Activated T-cell treated with anti-CD3 and anti-CD28 coated beads for 24 hours (primary cell): ENCODE results near the gene GPX5.

ENCODE experiments used
- DNase-seq: peaks from one replicate; pipeline ENCODE4 v3.0.0-alpha.2; 2020; ENCODE audit warnings: low read depth

GPX5 gene

DNA sequence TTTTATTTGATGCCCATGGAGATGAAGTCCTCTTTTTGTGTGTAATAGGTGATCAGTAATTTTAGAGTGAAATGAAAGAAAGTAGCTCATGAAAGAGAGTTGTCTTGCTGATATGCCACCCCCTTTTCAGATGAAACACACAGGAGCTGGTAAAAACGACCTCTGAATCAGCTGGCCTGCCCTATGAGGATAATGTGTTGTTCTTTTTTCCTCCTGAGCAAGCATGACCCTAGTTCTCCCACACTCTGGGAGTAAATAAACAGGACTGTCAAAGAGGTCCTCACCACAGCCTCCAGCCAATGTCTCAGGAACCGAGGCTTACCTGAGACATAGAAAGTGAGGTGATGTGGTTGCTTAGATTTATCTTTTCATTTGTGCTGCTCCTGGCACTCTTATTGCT is 29.5 kb downstream of the GPX5 start:
- DNase-seq = no peak

- DNase-seq = no peak
Observed at GRCh38 chr6:28558629-28559028, 32.9 kb downstream of the GPX5 start.

GRCh38 chr6:28563430-28564095 is 37.9 kb downstream of the GPX5 start:
- no peak for DNase-seq

- DNase-seq = no peak
Observed at GRCh38 chr6:28565823-28566526, 40.3 kb downstream of the GPX5 start.

DNA sequence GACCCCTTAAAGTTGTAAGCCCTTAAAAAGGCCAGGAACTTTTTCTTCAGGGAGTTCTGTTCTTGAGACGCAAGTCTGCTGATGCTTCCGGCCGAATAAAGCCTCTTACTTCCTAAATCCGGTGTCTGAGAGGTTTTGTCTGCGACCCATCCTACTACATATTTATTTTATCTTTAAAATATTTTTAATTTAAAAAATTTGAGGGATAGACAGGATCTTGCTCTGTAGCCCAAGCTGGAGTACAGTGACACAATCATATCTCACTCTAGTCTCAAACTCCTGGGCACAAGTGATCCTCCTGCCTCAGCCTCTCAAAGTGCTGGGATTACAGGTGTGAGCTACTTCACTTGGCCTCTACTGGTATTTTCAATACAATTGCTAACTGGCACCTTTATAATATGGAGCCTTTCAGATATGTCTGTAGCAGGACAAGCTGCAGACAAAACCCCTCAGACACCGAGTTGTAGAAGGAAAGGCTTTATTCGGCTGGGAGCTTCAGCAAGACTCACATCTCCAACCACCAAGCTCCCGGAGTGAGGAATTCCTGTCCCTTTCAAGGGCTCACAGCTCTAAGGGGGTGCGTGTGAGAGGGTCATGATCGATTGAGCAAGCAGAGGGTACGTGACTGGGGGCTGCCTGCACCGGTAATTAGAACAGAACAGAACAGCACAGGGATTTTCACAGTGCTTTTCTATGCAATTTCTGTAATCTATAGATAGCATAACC is 41.0 kb downstream of the GPX5 start:
- DNase-seq = no peak

- no peak for DNase-seq
Observed at GRCh38 chr6:28567506-28567905, 41.8 kb downstream of the GPX5 start.

GRCh38 chr6:28568515-28569108 is 42.9 kb downstream of the GPX5 start:
- DNase-seq = no peak

DNA sequence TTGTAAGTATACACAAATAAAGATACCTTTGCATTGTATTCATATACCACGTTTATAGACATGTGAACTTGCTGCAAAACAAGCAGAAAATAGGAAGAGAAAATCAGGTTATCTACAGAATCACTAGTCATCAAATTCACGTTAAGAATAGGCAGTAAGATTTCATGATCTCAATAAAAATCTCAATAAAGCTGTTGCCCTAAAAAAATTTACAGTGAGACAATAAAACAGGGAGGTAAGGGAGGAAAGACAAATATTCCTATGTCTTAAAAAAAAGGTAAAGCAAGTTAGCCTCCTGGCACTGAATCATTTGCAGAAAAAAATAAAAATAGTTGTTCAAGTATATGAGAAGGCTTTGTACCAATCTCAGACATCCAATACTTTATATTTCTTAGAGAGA is 44.1 kb downstream of the GPX5 start:
- no peak for DNase-seq

- no peak for DNase-seq
Observed at GRCh38 chr6:28580475-28580874, 54.8 kb downstream of the GPX5 start.

DNA sequence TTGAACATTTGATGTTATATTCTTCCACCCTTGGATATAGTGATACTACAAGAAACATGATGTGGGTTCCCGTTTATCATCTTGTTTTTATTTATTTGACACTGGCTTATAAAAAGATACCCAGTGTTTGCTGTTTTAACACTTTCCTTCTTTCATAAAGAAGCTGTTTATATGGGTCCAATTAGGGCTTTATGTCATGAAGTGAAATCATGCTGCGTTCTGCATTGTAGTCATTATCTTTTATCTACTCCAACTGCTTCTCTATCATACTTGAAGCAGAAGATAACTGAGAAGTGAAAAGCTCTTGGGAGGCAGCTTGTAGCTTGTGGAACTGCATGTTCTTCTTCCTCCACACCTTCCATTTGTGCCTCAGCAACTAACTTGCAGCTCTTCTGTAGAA is 57.8 kb downstream of the GPX5 start:
- no peak for DNase-seq
